Spleen (tissue), 11 donors: ENCODE measurements around the gene CAGE1. TPM values are rescaled to one million over a fixed set of nuclear protein-coding genes. Genes with fewer than 3 reads are reported as not detected.
"Not testable (repeated sequence)": the region's sequence is repeated elsewhere in the genome, so short reads cannot be mapped to it uniquely, and the experiment has no call there.

Experiments used
- DNase-seq: peaks from one replicate; pipeline ENCODE4 v3.0.0-alpha.2; 2020
- H3K27ac ChIP-seq, 8 donors: fragments of 200-600 bp; sonication (generic) in 7 of 8; 1 replicate in 4 of 8; 2 replicates in 4 of 8; pipeline versions ENCODE4 v1.5.0 to v1.8.0; 2016 to 2021; ENCODE audit warnings: inconsistent platforms in 4 of 8, mild to moderate bottlenecking in 4 of 8, moderate library complexity in 1 of 8
- H3K27me3 ChIP-seq, 7 donors: fragments of 200-600 bp; sonication (generic) in 6 of 7; replicated peaks in 1 of 7; 1 replicate in 4 of 7; 2 replicates in 3 of 7; pipeline versions ENCODE4 v1.5.0 to v1.8.0; 2016 to 2021; ENCODE audit warnings: inconsistent platforms in 3 of 7, mild to moderate bottlenecking in 1 of 7
- H3K36me3 ChIP-seq, 6 donors: fragments of 200-600 bp; sonication (generic) in 5 of 6; 1 replicate in 4 of 6; 2 replicates in 2 of 6; pipeline versions ENCODE4 v1.5.0 to v1.8.0; 2016 to 2021; ENCODE audit warnings: inconsistent platforms in 2 of 6
- H3K4me1 ChIP-seq, 6 donors: fragments of 200-600 bp; sonication (generic) in 5 of 6; 1 replicate in 3 of 6; 2 replicates in 3 of 6; pipeline versions ENCODE4 v1.5.0 to v1.8.0; 2016 to 2021; ENCODE audit warnings: inconsistent platforms in 3 of 6
- H3K4me3 ChIP-seq, 8 donors: fragments of 200-600 bp; sonication (generic) in 7 of 8; 1 replicate in 4 of 8; 2 replicates in 4 of 8; pipeline versions ENCODE4 v1.5.0 to v1.8.0; 2016 to 2021; ENCODE audit warnings: inconsistent platforms in 4 of 8, mild to moderate bottlenecking in 4 of 8, moderate library complexity in 2 of 8
- H3K9me3 ChIP-seq, 8 donors: fragments of 200-600 bp; sonication (generic) in 7 of 8; 1 replicate in 4 of 8; 2 replicates in 4 of 8; pipeline versions ENCODE4 v1.5.0 to v1.8.0; 2016 to 2021; ENCODE audit warnings: inconsistent platforms in 4 of 8
- CTCF ChIP-seq, 11 experiments: fragments of 200-600 bp in 7 of 11; fragments of 450-650 bp in 4 of 11; sonication (generic) in 4 of 11; IDR thresholded peaks in 8 of 11; conservative IDR thresholded peaks in 3 of 11; 1 replicate in 7 of 11; 2 replicates in 4 of 11; pipeline versions ENCODE4 v1.4.0 to v1.8.0; 2016 to 2021; ENCODE audit warnings: antibody characterized with exemption in 11 of 11, inconsistent platforms in 4 of 11, mild to moderate bottlenecking in 1 of 11
- POLR2A ChIP-seq, 3 donors: fragments of 450-650 bp; IDR thresholded peaks; one replicate each; pipeline ENCODE4 v1.5.1; 2017; ENCODE audit warnings: antibody characterized with exemption in 3 of 3, mild to moderate bottlenecking in 1 of 3
- POLR2AphosphoS5 ChIP-seq, 3 donors: sonication (generic); formaldehyde crosslinking; IDR thresholded peaks; one replicate each; pipeline ENCODE4 v1.5.1; 2017; ENCODE audit warnings: antibody characterized with exemption in 3 of 3
- WGBS, 5 donors: extraction: QIAGEN DNeasy Blood & Tissue Kit in 3 of 5; methylation state at CpG; one replicate each; pipeline versions ENCODE4 v1.1.5 to v1.1.7; 2013 to 2018; 5-methylcytosine and 5-hydroxymethylcytosine counted together
- intact Hi-C: fragments of 100-400 bp; cut with DNase I; formaldehyde crosslinking; loops from one replicate; pipeline ENCODE4 v1.15.0; 2023; ENCODE audit warnings: low total_unique reads
- polyA plus RNA-seq, 3 donors: library from polyadenylated mRNA; stranded (reverse); fragments of 200-250 nt; gene quantifications; one replicate each; pipeline ENCODE4 v1.2.1, GENCODE V29; 2013
- total RNA-seq, 7 donors: library from RNA; depleted of rRNA in 3 of 7; stranded (reverse); fragments of >200 nt in 3 of 7; fragmentation: NEBNext Ultra II Directional in 4 of 7; extraction: Animal tissue kit (Norgen Biotek cat#: 25700) in 4 of 7; gene quantifications; one replicate each; pipeline versions ENCODE4 v1.1.0 to v1.2.1, GENCODE V29; 2016 to 2021
- donor health status: healthy with polysubstance abuse.
- donor health status: DM: no; HTN: no; CAD: no; lungs with moderate emphysema.
- donor health status: DM: no; HTN: no; CAD: no.
- donor health status: Bipolar disorder and iron deficiency.
- donor health status: healthy.
- donor health status: DM: no; HTN: no; CAD: no.
- donor health status: DM: yes; HTN: yes; CAD: no.

Gene CAGE1
- total and polyA plus RNA-seq, 10 donors, result not detected

DNA sequence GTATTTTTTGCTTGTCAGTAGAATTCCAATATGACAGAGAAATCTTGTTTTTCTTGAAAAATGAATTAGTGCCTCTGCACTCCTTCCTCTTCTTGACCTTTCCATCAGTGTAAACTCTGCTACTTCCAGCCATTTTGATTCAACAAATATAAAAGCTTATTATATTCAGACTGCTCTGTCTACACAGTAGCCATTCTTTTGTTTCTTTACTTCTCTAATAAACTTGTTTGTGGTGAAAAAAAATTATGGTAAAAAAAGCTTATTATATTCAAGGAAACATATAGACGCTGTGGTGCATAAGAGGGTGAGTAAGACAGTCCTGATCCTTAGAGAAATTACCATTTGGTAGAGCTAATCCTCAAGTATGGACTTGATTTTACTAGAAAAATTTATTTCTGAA is 11.6 kb downstream of the CAGE1 start:
- intact Hi-C loops, result no loop called here
- Histone ChIP-seq H3K9me3 (no peaks in the 10 kb centered on the region), H3K27ac (no peak overlapping the region), H3K27me3 (no peaks in the 10 kb centered on the region), H3K4me3 (no peak overlapping the region), H3K4me1 (no peaks in the 10 kb centered on the region), H3K36me3 (no peaks in the 10 kb centered on the region)
- no peak for DNase-seq
- WGBS, 5 donors, result 89 to 100% (median 94%) methylated on average over 1 of the region's 1 CpG
- TF ChIP-seq POLR2AphosphoS5 (IDR thresholded peaks at IDR 0.05) (no peak), CTCF (IDR thresholded peaks at IDR 0.05 in 8 of 11, conservative IDR thresholded peaks at IDR 0.05 in 3 of 11) (no peak), POLR2A (IDR thresholded peaks at IDR 0.05) (no peak)

GRCh38 chr6:7373739-7374138 is 15.8 kb downstream of the CAGE1 start:
- H3K4me3 ChIP-seq, result no peak overlapping the region
- 38 to 49% (median 43%) methylated on average over 3 of the region's 3 CpGs for WGBS, 5 donors
- TF ChIP-seq POLR2A (IDR thresholded peaks at IDR 0.05), result no peak
- TF ChIP-seq CTCF (IDR thresholded peaks at IDR 0.05 in 8 of 11, conservative IDR thresholded peaks at IDR 0.05 in 3 of 11), result no peak
- TF ChIP-seq POLR2AphosphoS5 (IDR thresholded peaks at IDR 0.05), result no peak

GRCh38 chr6:7367408-7367807 is 22.1 kb downstream of the CAGE1 start:
- intact Hi-C loops, result no loop called here
- 83 to 92% (median 91%) methylated on average over 7 of the region's 7 CpGs for WGBS, 5 donors
- no peak for DNase-seq

More at GRCh38 chr6:7373739-7374138, 15.8 kb downstream of the CAGE1 start:
- no peaks in the 10 kb centered on the region for H3K9me3 ChIP-seq
- no peak overlapping the region for H3K27ac ChIP-seq
- H3K36me3 ChIP-seq, result no peaks in the 10 kb centered on the region
- H3K4me1 ChIP-seq, result no peaks in the 10 kb centered on the region
- intact Hi-C loops, result no loop called here
- no peak for DNase-seq
- H3K27me3 ChIP-seq, result no peaks in the 10 kb centered on the region

DNA sequence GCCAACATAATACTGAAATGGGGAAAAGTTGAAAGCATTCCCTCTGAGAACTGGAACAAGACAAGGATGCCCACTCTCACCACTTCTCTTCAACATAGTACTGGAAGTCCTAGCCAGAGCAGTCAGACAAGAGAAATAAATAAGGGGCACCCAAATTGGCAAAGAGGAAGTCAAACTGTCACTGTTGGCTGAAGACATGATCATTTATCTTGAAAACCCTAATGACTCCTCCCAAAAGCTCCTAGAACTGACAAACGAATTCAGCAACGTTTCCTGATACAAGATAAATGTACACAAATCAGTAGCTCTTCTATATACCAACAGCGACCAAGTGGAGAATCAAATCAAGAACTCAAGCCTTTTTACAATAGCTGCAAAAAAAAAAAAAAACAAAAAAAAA is 37.6 kb downstream of the CAGE1 start:
- intact Hi-C loops, H3K4me3 ChIP-seq, H3K9me3 ChIP-seq, DNase-seq, H3K36me3 ChIP-seq, H3K4me1 ChIP-seq, H3K27ac ChIP-seq, H3K27me3 ChIP-seq: not testable (repeated sequence)
- 53 to 66% (median 62%) methylated on average over 3 of the region's 3 CpGs for WGBS, 5 donors

More at GRCh38 chr6:7367408-7367807, 22.1 kb downstream of the CAGE1 start:
- Histone ChIP-seq H3K36me3 (no peaks in the 10 kb centered on the region), H3K4me3 (no peak overlapping the region), H3K9me3 (no peaks in the 10 kb centered on the region), H3K27me3 (peaks cover 0 to 4% (median 0%) of the 10 kb centered on the region in 7 donors), H3K4me1 (no peaks in the 10 kb centered on the region), H3K27ac (no peak overlapping the region)
- TF ChIP-seq POLR2A (IDR thresholded peaks at IDR 0.05) (no peak), CTCF (IDR thresholded peaks at IDR 0.05 in 8 of 11, conservative IDR thresholded peaks at IDR 0.05 in 3 of 11) (no peak), POLR2AphosphoS5 (IDR thresholded peaks at IDR 0.05) (no peak)

DNA sequence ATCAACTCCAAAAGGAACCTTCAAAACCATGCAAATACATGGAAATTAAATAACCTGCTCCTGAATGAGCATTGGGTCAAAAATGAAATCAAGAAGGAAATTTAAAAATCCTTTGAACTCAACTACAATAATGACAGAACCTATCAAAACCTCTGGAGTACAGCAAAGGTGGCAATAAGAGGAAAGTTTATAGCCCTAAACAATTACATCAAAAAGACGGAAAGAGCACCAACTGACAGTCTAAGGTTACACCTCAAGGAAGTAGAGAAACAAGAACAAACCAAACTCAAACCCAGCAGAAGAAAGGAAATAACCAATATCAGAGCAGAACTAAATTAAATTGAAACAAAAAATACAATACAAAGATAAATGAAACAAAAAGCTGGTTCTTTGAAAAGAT is 39.0 kb downstream of the CAGE1 start:
- intact Hi-C loops, H3K4me3 ChIP-seq, DNase-seq, H3K27ac ChIP-seq, H3K27me3 ChIP-seq, H3K36me3 ChIP-seq, H3K4me1 ChIP-seq, H3K9me3 ChIP-seq: not testable (repeated sequence)
- WGBS, 5 donors, result 68 to 91% (median 78%) methylated on average over 1 of the region's 1 CpG

GRCh38 chr6:7347551-7347997 is 42.0 kb downstream of the CAGE1 start:
- intact Hi-C loops, H3K27ac ChIP-seq, H3K27me3 ChIP-seq, H3K4me1 ChIP-seq, H3K36me3 ChIP-seq, H3K9me3 ChIP-seq, H3K4me3 ChIP-seq, DNase-seq: not testable (repeated sequence)
- WGBS, 5 donors, result 53 to 87% (median 65%) methylated on average over 2 of the region's 2 CpGs

GRCh38 chr6:7344773-7345450 is 44.6 kb downstream of the CAGE1 start:
- H3K36me3 ChIP-seq, H3K27ac ChIP-seq, H3K4me3 ChIP-seq, H3K4me1 ChIP-seq, intact Hi-C loops, H3K9me3 ChIP-seq, H3K27me3 ChIP-seq, DNase-seq: not testable (repeated sequence)
- 73 to 88% (median 80%) methylated on average over 10 of the region's 10 CpGs for WGBS, 5 donors
